Gastroesophageal sphincter (tissue), 3 donors: ENCODE measurements around the gene SHH.

Experiments
- CTCF ChIP-seq, 4 experiments: fragments of 200-600 bp in 2 of 4; fragments of 450-650 bp in 2 of 4; sonication (generic) in 1 of 4; IDR thresholded peaks; one replicate each; pipeline ENCODE4 v1.5.1; 2017 to 2019; ENCODE audit warnings: antibody characterized with exemption in 4 of 4, mild to moderate bottlenecking in 2 of 4, moderate library complexity in 2 of 4
- EP300 ChIP-seq: sonication (generic); formaldehyde crosslinking; IDR thresholded peaks from one replicate; pipeline ENCODE4 v1.6.1; 2017; ENCODE audit warnings: antibody characterized with exemption, mild to moderate bottlenecking
- POLR2A ChIP-seq, 2 donors: fragments of 450-650 bp; IDR thresholded peaks; one replicate each; pipeline ENCODE4 v1.6.1; 2017; ENCODE audit warnings: antibody characterized with exemption in 2 of 2, mild to moderate bottlenecking in 2 of 2, moderate library complexity in 1 of 2
- POLR2AphosphoS5 ChIP-seq: sonication (generic); formaldehyde crosslinking; IDR thresholded peaks from one replicate; pipeline ENCODE4 v1.6.1; 2017; ENCODE audit warnings: antibody characterized with exemption

- no peak for TF ChIP-seq CTCF (IDR thresholded peaks at IDR 0.05)
- TF ChIP-seq POLR2A (IDR thresholded peaks at IDR 0.05), result no peak
- TF ChIP-seq POLR2AphosphoS5, result no peak
- no peak for TF ChIP-seq EP300
Measured at GRCh38 chr7:155856656-155857055, 44.4 kb upstream of the SHH start.
